ENCODE measurements around the gene MIOX. TPM values are rescaled to one million over a fixed set of nuclear protein-coding genes. Genes with fewer than 3 reads are reported as not detected.

The MIOX gene
- total and polyA plus RNA-seq, 9 of the 15 experiments (the other 6 are each of a cell fraction or from before 2014, with no cell fraction given): 0.08 TPM; not detected in 8

DNA sequence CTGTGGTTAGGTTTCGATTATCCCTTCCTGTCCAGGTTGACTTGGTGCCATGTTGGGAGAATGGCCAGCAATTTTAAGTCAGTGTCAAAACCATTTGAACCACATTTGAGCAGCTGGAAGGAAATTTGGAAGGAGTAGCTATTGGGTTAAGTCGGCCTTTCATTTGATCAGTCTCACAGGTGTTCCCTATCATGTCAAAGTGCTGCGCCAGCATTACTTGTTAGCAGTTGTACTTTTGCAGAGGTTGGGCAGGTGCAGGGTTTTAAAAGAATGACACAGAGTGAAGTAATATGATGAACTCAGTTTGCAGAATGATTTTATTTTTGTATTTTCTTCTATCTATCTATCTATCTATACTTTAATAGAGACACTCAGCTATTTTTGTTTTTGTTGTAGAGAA, 49.6 kb downstream of the MIOX start:
- WGBS (ENCODE audit: insufficient coverage, low coverage, missing lambda C conversion rate): 58% methylated on average over 2 of the region's 3 CpGs
- no peak for TF ChIP-seq HNRNPUL1 (IDR thresholded peaks at IDR 0.05; ENCODE audit: low read length)
- TF ChIP-seq KLF16 (IDR thresholded peaks at IDR 0.05): no peak
- TF ChIP-seq E4F1 (CRISPR knock-in tag; IDR thresholded peaks at IDR 0.05; ENCODE audit: borderline replicate concordance): no peak
- TF ChIP-seq ZNF76 (CRISPR knock-in tag; IDR thresholded peaks at IDR 0.05; ENCODE audit: borderline replicate concordance): no peak
- TF ChIP-seq MEF2A (IDR thresholded peaks at IDR 0.05; ENCODE audit: control insufficient read depth, low read depth, low read length): no peak
- no peak for TF ChIP-seq POLR2AphosphoS5 (IDR thresholded peaks at IDR 0.05; ENCODE audit: control insufficient read depth, insufficient read depth, low read depth, low read length)
- no peak for TF ChIP-seq ZNF277 (CRISPR knock-in tag; IDR thresholded peaks at IDR 0.05; ENCODE audit: borderline replicate concordance)
- TF ChIP-seq CEBPZ (IDR thresholded peaks at IDR 0.05; ENCODE audit: borderline replicate concordance, low read depth, low read length): no peak
- intact Hi-C loops (cut with micrococcal nuclease) (no loop called here), in situ Hi-C loops (cut with MboI) (no loop called here)
- no peaks in the 10 kb centered on the region for H4K20me1 ChIP-seq (replicated peaks; ENCODE audit: control insufficient read depth, insufficient read depth, low read length)
- H3K9me3 ChIP-seq (replicated peaks; ENCODE audit: control insufficient read depth, insufficient read depth, low read depth, low read length): no peaks in the 10 kb centered on the region
- no peak overlapping the region for H2AFZ ChIP-seq (ENCODE audit: low read depth, low read length)
- no peaks in the 10 kb centered on the region for H3K79me2 ChIP-seq (ENCODE audit: control insufficient read depth, insufficient read depth, low read length)
- peaks cover 25% of the 10 kb centered on the region in 2 experiments for H3K4me1 ChIP-seq (replicated peaks in 1 of 2; ENCODE audit: control insufficient read depth in 2 of 2, insufficient read depth in 2 of 2, low read length in 2 of 2)
- DNase-seq (ENCODE audit: extremely low read depth in 1 of 4, low spot score in 3 of 4): no peak
- H3K9ac ChIP-seq (ENCODE audit: insufficient read depth in 1 of 2, low read depth in 2 of 2, low read length in 2 of 2): no peak overlapping the region
- H3K4me3 ChIP-seq: no peak overlapping the region
- FAIRE-seq: no peak
- ChIA-PET CTCF (ENCODE audit: low intra/inter-chr PET ratio) (no interaction called here), POLR2A (interaction anchor here (1.4 kb wide), 1 partner anchor 11 kb away, joined by 5 read pairs; the partner anchor contains the start of gene SCO2)
- no peak overlapping the region for H3K27ac ChIP-seq (ENCODE audit: extremely low read depth, low read depth, low read length)
- H3K36me3 ChIP-seq (ENCODE audit: control insufficient read depth, insufficient read depth, low read length): no peaks in the 10 kb centered on the region
- no peak for ATAC-seq
- no peak overlapping the region for H3K4me2 ChIP-seq (ENCODE audit: insufficient read depth, low read length)
- H3K9me1 ChIP-seq (ENCODE audit: control insufficient read depth, insufficient read depth, low read length): no peaks in the 10 kb centered on the region
- H3K27me3 ChIP-seq (ENCODE audit: control insufficient read depth in 2 of 2, insufficient read depth in 2 of 2, low read length in 2 of 2): no peaks in the 10 kb centered on the region
- BruUV-seq (replicated peaks): no TSS peak
